WTC11 (cell line): Measurements from ENCODE around the gene WDR38.

ENCODE experiments used
- GTF2I ChIP-seq: fragments of 250-450 bp; sonication (Bioruptor Pico); conservative IDR thresholded peaks from 2 replicates; pipeline ENCODE4 v1.4.0; 2021; ENCODE audit warnings: mild to moderate bottlenecking
- JUN ChIP-seq: sonication (generic); formaldehyde crosslinking; IDR thresholded peaks from 2 replicates; pipeline ENCODE4 v1.8.0; 2023; ENCODE audit warnings: mild to moderate bottlenecking, missing genetic modification reagents
- MXD4 ChIP-seq: fragments of 250-450 bp; sonication (Bioruptor Pico); IDR thresholded peaks from 2 replicates; pipeline ENCODE4 v1.8.0; 2021; ENCODE audit warnings: mild to moderate bottlenecking, moderate library complexity, borderline replicate concordance
- RELA ChIP-seq: sonication (generic); formaldehyde crosslinking; IDR thresholded peaks from 2 replicates; pipeline ENCODE4 v1.8.1; 2022; ENCODE audit warnings: missing genetic modification reagents, mild to moderate bottlenecking, borderline replicate concordance
- ZNF121 ChIP-seq: sonication (generic); formaldehyde crosslinking; IDR thresholded peaks from 2 replicates; pipeline ENCODE4 v1.8.0; 2023; ENCODE audit warnings: missing genetic modification reagents
- TF ChIP-seq, protein P1 (sequence below): sonication (generic); formaldehyde crosslinking; IDR thresholded peaks from 2 replicates; pipeline ENCODE4 v1.8.0; 2022; ENCODE audit warnings: mild to moderate bottlenecking, missing genetic modification reagents
- TF ChIP-seq, protein P2 (sequence below): fragments of 200-600 bp; IDR thresholded peaks from 2 replicates; pipeline ENCODE4 v1.8.0; 2022; ENCODE audit warnings: antibody characterized with exemption
- TF ChIP-seq, protein P3 (sequence below): fragments of 250-450 bp; sonication (Bioruptor Pico); IDR thresholded peaks from 2 replicates; pipeline ENCODE4 v1.8.0; 2021; ENCODE audit warnings: mild to moderate bottlenecking
- TF ChIP-seq, protein P4 (sequence below): sonication (generic); formaldehyde crosslinking; IDR thresholded peaks from 2 replicates; pipeline ENCODE4 v1.8.1; 2023; ENCODE audit warnings: mild to moderate bottlenecking, missing genetic modification reagents, moderate library complexity
- TF ChIP-seq, protein P5 (sequence below): sonication (generic); formaldehyde crosslinking; IDR thresholded peaks from 2 replicates; pipeline ENCODE4 v1.8.0; 2022; ENCODE audit warnings: mild to moderate bottlenecking, missing genetic modification reagents
- TF ChIP-seq, protein P6 (sequence below): sonication (generic); formaldehyde crosslinking; IDR thresholded peaks from 2 replicates; pipeline ENCODE4 v1.8.0; 2022; ENCODE audit warnings: mild to moderate bottlenecking, missing genetic modification reagents

DNA sequence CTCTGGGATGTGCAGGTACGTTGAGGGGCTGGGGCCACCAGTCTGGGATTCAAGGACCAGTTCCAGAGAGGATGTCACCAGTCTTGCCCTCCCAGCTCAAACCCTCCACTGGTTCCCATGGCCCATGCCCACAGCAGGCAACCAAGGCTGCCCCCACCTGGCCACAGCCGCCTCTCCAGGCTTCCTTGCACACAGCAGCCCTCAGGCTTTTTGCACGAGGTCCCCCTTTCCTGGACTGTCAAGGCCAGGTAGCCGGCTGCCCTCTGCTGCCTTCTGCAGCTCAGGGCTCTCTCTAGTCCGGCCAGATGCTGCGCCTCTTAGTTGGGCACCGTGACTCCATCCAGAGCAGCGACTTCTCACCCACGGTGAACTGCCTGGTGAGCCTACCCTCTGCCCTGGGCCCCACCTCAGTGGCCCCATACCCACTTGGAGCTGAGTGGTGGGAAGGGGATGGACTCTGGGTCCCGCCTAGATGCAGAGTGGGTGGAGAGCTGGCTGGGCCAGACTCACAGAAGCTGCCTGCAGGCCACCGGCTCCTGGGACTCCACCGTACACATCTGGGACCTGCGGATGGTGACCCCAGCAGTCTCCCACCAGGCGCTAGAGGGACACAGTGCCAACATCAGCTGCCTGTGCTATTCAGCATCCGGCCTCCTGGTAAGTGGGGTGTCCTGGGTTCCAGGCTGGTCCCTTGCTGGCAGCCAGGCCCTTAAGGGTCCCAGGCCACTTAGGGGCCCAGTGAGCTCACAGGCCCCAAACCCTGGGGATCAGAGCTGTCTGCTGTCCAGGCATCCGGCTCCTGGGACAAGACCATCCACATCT is 2.9 kb downstream of the WDR38 start:
- TF ChIP-seq, protein P1, sequence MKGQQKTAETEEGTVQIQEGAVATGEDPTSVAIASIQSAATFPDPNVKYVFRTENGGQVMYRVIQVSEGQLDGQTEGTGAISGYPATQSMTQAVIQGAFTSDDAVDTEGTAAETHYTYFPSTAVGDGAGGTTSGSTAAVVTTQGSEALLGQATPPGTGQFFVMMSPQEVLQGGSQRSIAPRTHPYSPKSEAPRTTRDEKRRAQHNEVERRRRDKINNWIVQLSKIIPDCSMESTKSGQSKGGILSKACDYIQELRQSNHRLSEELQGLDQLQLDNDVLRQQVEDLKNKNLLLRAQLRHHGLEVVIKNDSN (CRISPR knock-in tag): no peak
- TF ChIP-seq, protein P2, sequence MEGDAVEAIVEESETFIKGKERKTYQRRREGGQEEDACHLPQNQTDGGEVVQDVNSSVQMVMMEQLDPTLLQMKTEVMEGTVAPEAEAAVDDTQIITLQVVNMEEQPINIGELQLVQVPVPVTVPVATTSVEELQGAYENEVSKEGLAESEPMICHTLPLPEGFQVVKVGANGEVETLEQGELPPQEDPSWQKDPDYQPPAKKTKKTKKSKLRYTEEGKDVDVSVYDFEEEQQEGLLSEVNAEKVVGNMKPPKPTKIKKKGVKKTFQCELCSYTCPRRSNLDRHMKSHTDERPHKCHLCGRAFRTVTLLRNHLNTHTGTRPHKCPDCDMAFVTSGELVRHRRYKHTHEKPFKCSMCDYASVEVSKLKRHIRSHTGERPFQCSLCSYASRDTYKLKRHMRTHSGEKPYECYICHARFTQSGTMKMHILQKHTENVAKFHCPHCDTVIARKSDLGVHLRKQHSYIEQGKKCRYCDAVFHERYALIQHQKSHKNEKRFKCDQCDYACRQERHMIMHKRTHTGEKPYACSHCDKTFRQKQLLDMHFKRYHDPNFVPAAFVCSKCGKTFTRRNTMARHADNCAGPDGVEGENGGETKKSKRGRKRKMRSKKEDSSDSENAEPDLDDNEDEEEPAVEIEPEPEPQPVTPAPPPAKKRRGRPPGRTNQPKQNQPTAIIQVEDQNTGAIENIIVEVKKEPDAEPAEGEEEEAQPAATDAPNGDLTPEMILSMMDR: 0 out of 2 replicates have a peak, but pooled peaks have one; percentile 18
- TF ChIP-seq, protein P3, sequence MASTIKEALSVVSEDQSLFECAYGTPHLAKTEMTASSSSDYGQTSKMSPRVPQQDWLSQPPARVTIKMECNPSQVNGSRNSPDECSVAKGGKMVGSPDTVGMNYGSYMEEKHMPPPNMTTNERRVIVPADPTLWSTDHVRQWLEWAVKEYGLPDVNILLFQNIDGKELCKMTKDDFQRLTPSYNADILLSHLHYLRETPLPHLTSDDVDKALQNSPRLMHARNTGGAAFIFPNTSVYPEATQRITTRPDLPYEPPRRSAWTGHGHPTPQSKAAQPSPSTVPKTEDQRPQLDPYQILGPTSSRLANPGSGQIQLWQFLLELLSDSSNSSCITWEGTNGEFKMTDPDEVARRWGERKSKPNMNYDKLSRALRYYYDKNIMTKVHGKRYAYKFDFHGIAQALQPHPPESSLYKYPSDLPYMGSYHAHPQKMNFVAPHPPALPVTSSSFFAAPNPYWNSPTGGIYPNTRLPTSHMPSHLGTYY: peak; percentile 75; the same call in 1 of the 2 replicates
- TF ChIP-seq ZNF121: no peak
- TF ChIP-seq, protein P4, sequence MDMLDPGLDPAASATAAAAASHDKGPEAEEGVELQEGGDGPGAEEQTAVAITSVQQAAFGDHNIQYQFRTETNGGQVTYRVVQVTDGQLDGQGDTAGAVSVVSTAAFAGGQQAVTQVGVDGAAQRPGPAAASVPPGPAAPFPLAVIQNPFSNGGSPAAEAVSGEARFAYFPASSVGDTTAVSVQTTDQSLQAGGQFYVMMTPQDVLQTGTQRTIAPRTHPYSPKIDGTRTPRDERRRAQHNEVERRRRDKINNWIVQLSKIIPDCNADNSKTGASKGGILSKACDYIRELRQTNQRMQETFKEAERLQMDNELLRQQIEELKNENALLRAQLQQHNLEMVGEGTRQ (CRISPR knock-in tag): no peak
- TF ChIP-seq RELA: peak; percentile 56; the same call in 1 of the 2 replicates
- no peak for TF ChIP-seq JUN
- TF ChIP-seq, protein P5, sequence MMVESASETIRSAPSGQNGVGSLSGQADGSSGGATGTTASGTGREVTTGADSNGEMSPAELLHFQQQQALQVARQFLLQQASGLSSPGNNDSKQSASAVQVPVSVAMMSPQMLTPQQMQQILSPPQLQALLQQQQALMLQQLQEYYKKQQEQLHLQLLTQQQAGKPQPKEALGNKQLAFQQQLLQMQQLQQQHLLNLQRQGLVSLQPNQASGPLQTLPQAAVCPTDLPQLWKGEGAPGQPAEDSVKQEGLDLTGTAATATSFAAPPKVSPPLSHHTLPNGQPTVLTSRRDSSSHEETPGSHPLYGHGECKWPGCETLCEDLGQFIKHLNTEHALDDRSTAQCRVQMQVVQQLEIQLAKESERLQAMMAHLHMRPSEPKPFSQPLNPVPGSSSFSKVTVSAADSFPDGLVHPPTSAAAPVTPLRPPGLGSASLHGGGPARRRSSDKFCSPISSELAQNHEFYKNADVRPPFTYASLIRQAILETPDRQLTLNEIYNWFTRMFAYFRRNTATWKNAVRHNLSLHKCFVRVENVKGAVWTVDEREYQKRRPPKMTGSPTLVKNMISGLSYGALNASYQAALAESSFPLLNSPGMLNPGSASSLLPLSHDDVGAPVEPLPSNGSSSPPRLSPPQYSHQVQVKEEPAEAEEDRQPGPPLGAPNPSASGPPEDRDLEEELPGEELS (CRISPR knock-in tag): no peak
- TF ChIP-seq GTF2I: no peak
- no peak for TF ChIP-seq MXD4
- TF ChIP-seq, protein P6, sequence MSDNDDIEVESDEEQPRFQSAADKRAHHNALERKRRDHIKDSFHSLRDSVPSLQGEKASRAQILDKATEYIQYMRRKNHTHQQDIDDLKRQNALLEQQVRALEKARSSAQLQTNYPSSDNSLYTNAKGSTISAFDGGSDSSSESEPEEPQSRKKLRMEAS (CRISPR knock-in tag): peak; percentile 65
